Measurements from ENCODE around the gene IL17C. TPM values are rescaled to one million over a fixed set of nuclear protein-coding genes. Genes with fewer than 3 reads are reported as not detected.

IL17C gene
- total and polyA plus RNA-seq, 9 of the 15 experiments (the other 6 are each of a cell fraction or from before 2014, with no cell fraction given) = not detected

DNA sequence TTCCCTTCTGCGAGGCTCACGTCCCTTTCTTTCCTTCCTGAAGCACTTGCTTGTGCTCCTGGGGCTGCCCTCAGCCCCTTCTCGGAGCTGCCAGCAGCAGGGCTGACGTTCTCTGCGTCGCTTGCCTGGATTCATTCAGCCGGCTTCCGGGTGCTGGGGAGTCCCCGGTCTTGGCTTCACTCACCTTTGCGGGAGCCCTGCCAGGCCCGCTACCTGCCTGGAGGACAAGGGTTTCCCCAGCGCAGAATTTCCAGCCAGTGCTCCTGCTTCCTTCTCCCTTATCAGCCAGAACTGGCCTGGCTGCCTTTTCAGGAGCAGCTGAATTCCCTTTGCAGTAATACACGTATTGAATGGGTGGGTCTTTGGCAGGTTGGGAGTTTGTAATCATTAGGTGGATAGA, 22.1 kb upstream of the IL17C start:
- Histone ChIP-seq H3K9me3 (replicated peaks; ENCODE audit: control insufficient read depth, insufficient read depth, low read depth, low read length) (no peaks in the 10 kb centered on the region), H3K36me3 (ENCODE audit: control insufficient read depth, insufficient read depth, low read length) (peaks cover 82% of the 10 kb centered on the region; the same call in 2 of the 3 replicates), H3K27me3 (ENCODE audit: control insufficient read depth in 2 of 2, insufficient read depth in 2 of 2, low read length in 2 of 2) (no peaks in the 10 kb centered on the region), H3K9ac (ENCODE audit: insufficient read depth in 1 of 2, low read depth in 2 of 2, low read length in 2 of 2) (peak overlapping the region in 1 of 2 experiments; percentile 45; a peak in 1 of 4 replicates), H3K4me3 (no peak overlapping the region), H3K4me1 (replicated peaks in 1 of 2; ENCODE audit: control insufficient read depth in 2 of 2, insufficient read depth in 2 of 2, low read length in 2 of 2) (peaks cover 24 to 42% of the 10 kb centered on the region in 2 experiments; a peak in 4 of 5 replicates), H3K79me2 (ENCODE audit: control insufficient read depth, insufficient read depth, low read length) (peaks cover 57% of the 10 kb centered on the region), H2AFZ (ENCODE audit: low read depth, low read length) (no peak overlapping the region), H4K20me1 (replicated peaks; ENCODE audit: control insufficient read depth, insufficient read depth, low read length) (peaks cover 26% of the 10 kb centered on the region; the same call in 1 of the 2 replicates), H3K9me1 (ENCODE audit: control insufficient read depth, insufficient read depth, low read length) (peaks cover 15% of the 10 kb centered on the region), H3K4me2 (ENCODE audit: insufficient read depth, low read length) (no peak overlapping the region), H3K27ac (ENCODE audit: extremely low read depth, low read depth, low read length) (peak overlapping the region; percentile 58; the same call in 1 of the 3 replicates)
- no TSS peak for BruUV-seq (replicated peaks)
- ATAC-seq (no peak), FAIRE-seq (no peak), DNase-seq (ENCODE audit: extremely low read depth in 1 of 4, low spot score in 3 of 4) (no peak)
- CTCF ChIA-PET (ENCODE audit: low intra/inter-chr PET ratio) = no interaction called here
- in situ Hi-C loops (cut with MboI) (no loop called here), intact Hi-C loops (cut with micrococcal nuclease) (no loop called here)
- POLR2A ChIA-PET = interaction anchor here (0.6 to 2.0 kb wide), 8 partner anchors 9 to 1571 kb away, joined by 3 to 7 read pairs (median 4); partner anchors contain the start of gene ZC3H18
- WGBS (ENCODE audit: insufficient coverage, low coverage, missing lambda C conversion rate) = 82% methylated on average over 13 of the region's 13 CpGs
- TF ChIP-seq ELF2 (CRISPR knock-in tag; IDR thresholded peaks at IDR 0.05) = no peak
- no peak for TF ChIP-seq PHB (CRISPR knock-in tag; IDR thresholded peaks at IDR 0.05)
- no peak for TF ChIP-seq ATF4 (CRISPR knock-in tag; IDR thresholded peaks at IDR 0.05)
- no peak for TF ChIP-seq DEAF1 (CRISPR knock-in tag; IDR thresholded peaks at IDR 0.05)
- TF ChIP-seq, protein P1, sequence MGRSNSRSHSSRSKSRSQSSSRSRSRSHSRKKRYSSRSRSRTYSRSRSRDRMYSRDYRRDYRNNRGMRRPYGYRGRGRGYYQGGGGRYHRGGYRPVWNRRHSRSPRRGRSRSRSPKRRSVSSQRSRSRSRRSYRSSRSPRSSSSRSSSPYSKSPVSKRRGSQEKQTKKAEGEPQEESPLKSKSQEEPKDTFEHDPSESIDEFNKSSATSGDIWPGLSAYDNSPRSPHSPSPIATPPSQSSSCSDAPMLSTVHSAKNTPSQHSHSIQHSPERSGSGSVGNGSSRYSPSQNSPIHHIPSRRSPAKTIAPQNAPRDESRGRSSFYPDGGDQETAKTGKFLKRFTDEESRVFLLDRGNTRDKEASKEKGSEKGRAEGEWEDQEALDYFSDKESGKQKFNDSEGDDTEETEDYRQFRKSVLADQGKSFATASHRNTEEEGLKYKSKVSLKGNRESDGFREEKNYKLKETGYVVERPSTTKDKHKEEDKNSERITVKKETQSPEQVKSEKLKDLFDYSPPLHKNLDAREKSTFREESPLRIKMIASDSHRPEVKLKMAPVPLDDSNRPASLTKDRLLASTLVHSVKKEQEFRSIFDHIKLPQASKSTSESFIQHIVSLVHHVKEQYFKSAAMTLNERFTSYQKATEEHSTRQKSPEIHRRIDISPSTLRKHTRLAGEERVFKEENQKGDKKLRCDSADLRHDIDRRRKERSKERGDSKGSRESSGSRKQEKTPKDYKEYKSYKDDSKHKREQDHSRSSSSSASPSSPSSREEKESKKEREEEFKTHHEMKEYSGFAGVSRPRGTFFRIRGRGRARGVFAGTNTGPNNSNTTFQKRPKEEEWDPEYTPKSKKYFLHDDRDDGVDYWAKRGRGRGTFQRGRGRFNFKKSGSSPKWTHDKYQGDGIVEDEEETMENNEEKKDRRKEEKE (IDR thresholded peaks at IDR 0.05; ENCODE audit: borderline replicate concordance in 1 of 2, control insufficient read depth in 1 of 2, low read depth in 2 of 2, low read length in 1 of 2) = no peak
- no peak for TF ChIP-seq NEUROD1 (IDR thresholded peaks at IDR 0.05; ENCODE audit: borderline replicate concordance, low read depth, low read length, partially characterized antibody)
- TF ChIP-seq POLR2AphosphoS5 (IDR thresholded peaks at IDR 0.05; ENCODE audit: control insufficient read depth, insufficient read depth, low read depth, low read length) = no peak
- TF ChIP-seq, protein P2, sequence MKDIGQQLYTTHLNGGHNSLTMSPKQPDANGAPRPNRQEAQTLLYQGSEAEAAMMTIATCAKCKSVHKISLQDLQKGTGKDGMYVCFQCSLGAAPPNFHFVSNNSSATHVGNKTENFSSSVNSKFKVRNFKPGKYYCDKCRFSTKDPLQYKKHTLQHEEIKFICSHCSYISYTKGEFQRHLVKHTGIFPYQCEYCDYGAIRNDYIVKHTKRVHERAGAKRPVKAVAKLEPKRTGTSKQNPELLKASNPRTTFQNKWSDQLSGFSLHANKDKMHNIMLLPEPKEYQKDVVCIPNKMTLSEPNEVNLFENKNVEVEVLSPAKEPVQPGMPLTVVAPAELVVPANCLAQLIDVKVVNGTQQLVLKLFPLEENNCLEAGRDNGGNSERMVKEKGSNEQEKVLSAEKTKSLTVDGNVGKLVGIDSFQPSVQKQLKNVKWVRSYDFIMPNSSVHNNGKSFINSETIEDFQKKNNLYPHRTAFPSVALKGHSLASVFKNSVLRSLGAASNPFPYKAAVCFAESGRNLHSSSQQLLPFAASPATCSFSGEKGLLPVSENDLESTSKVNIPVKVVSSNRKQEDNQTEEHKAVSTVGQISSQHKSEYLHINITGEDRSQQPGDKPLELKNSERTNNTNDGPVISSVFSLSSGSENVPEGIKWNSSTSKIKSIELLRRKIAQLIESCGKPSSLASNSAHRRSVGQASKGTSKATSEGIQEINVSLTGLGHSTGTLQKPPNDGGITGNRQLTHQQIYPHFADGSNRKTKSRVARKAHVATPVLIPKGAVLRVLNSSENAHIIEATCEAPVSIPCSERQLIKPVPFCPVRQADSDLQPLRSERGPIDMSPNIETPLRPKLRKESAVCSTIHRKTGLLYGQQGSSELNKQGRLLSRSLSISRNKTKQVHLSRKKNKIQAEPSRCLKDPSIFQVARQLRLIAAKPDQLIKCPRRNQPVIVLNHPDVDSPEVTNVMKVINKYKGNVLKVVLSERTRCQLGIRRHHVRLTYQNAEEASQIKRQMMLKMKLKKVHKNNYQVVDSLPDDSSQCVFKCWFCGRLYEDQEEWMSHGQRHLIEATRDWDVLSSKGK (CRISPR knock-in tag; IDR thresholded peaks at IDR 0.05) = no peak

Measured in K562 (cell line).